GM21526 (cell line): ENCODE measurements around the gene TMEM141.
A peak's percentile ranks its signal among the peaks of the same experiment; 100 is the strongest.

Experiments used
- ATAC-seq: cut with Tn5 transposase; IDR thresholded peaks from one replicate; pipeline ENCODE4 v1.9.1; 2021; ENCODE audit warnings: moderate library complexity; ENCODE audit not compliant: unreplicated experiment, low FRiP score

Gene TMEM141

DNA sequence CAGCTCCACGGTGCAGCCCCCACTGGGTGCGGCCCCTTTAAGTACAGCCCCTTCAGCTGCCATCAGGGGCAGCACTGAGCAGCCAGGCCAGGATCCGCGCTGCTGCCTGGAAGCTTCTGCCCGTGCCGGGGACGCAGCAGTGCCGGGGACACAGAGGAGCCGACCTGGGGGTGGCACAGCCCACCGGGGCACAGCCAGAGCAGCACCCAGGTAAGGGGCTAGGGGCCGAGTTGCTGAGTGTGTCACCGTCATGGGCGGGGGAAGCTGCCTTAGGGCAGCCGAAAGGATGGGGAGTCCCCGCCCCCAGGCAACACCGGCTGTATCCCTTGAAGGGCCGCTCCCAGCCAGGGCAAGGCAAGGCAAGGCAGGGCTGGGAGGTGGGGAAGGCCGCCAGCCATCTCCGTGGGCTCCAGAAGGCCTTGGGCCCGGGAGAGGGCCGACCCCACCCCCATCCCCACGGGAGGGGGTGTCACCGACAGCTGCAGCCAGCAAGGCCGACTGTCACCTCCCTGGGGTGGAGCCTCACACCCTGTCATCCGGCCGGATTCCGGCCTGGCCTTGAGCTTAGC is 51.3 kb downstream of the TMEM141 start, which contains the start of gene AJM1:
AJM1 (plus strand) TSS at position 99 of the 569 bp plus-strand sequence. CDS start 1,937 bp downstream, outside the sequence.
- peak; percentile 54 for ATAC-seq
